ENCODE measurements around the gene ABCB7.
"Not testable (repeated sequence)": the region's sequence is repeated elsewhere in the genome, so short reads cannot be mapped to it uniquely, and the experiment has no call there.

Gene ABCB7

GRCh38 chrX:75155827-75156525 is at the start of gene ABCB7:
ABCB7 (minus strand) TSS chrX:75156283; CDS start chrX:75156272, 11 bp downstream.
- peaks cover 4 to 13% of the 10 kb centered on the region in 2 donors for H3K4me1 ChIP-seq (ENCODE audit: control insufficient read depth in 1 of 2, insufficient read depth in 2 of 2, low read length in 2 of 2)
- H3K9me3 ChIP-seq (ENCODE audit: control insufficient read depth in 1 of 2, low read length in 2 of 2) = no peaks in the 10 kb centered on the region
- peak within 1 kb of the TSS; percentile 74 for H3K9ac ChIP-seq (ENCODE audit: low read depth in 1 of 2, low read length in 2 of 2)
- peak within 1 kb of the TSS; percentile 61 for H3K27ac ChIP-seq (ENCODE audit: low read depth, low read length)
- H3K36me3 ChIP-seq (ENCODE audit: control insufficient read depth in 1 of 2, insufficient read depth in 2 of 2, low read length in 2 of 2) = no peaks in the 10 kb centered on the region
- peak within 1 kb of the TSS; percentile 70 to 87 for H3K4me3 ChIP-seq (ENCODE audit: low read depth in 1 of 2, low read length in 2 of 2)
- H3K27me3 ChIP-seq (ENCODE audit: control insufficient read depth in 1 of 2, insufficient read depth in 2 of 2, low read length in 2 of 2) = no peaks in the 10 kb centered on the region

GRCh38 chrX:75188415-75189206 is 32.5 kb upstream of the ABCB7 start:
- not testable (repeated sequence) for H3K9ac ChIP-seq (ENCODE audit: low read depth in 1 of 2, low read length in 2 of 2); H3K27ac ChIP-seq (ENCODE audit: low read depth, low read length); H3K4me1 ChIP-seq (ENCODE audit: control insufficient read depth in 1 of 2, insufficient read depth in 2 of 2, low read length in 2 of 2); H3K27me3 ChIP-seq (ENCODE audit: control insufficient read depth in 1 of 2, insufficient read depth in 2 of 2, low read length in 2 of 2); H3K36me3 ChIP-seq (ENCODE audit: control insufficient read depth in 1 of 2, insufficient read depth in 2 of 2, low read length in 2 of 2); H3K9me3 ChIP-seq (ENCODE audit: control insufficient read depth in 1 of 2, low read length in 2 of 2)
- H3K4me3 ChIP-seq (ENCODE audit: low read depth in 1 of 2, low read length in 2 of 2) = peak overlapping the region in 1 of 2 donors; percentile 45

GRCh38 chrX:75181721-75182120 is 25.6 kb upstream of the ABCB7 start:
- no peaks in the 10 kb centered on the region for H3K36me3 ChIP-seq (ENCODE audit: control insufficient read depth in 1 of 2, insufficient read depth in 2 of 2, low read length in 2 of 2)
- no peaks in the 10 kb centered on the region for H3K4me1 ChIP-seq (ENCODE audit: control insufficient read depth in 1 of 2, insufficient read depth in 2 of 2, low read length in 2 of 2)
- no peaks in the 10 kb centered on the region for H3K27me3 ChIP-seq (ENCODE audit: control insufficient read depth in 1 of 2, insufficient read depth in 2 of 2, low read length in 2 of 2)
- H3K4me3 ChIP-seq (ENCODE audit: low read depth in 1 of 2, low read length in 2 of 2) = no peak overlapping the region
- H3K27ac ChIP-seq (ENCODE audit: low read depth, low read length) = no peak overlapping the region
- H3K9me3 ChIP-seq (ENCODE audit: control insufficient read depth in 1 of 2, low read length in 2 of 2) = no peaks in the 10 kb centered on the region
- no peak overlapping the region for H3K9ac ChIP-seq (ENCODE audit: low read depth in 1 of 2, low read length in 2 of 2)

GRCh38 chrX:75179536-75180293 is 23.6 kb upstream of the ABCB7 start:
- not testable (repeated sequence) for H3K27me3 ChIP-seq (ENCODE audit: control insufficient read depth in 1 of 2, insufficient read depth in 2 of 2, low read length in 2 of 2); H3K4me1 ChIP-seq (ENCODE audit: control insufficient read depth in 1 of 2, insufficient read depth in 2 of 2, low read length in 2 of 2); H3K27ac ChIP-seq (ENCODE audit: low read depth, low read length); H3K36me3 ChIP-seq (ENCODE audit: control insufficient read depth in 1 of 2, insufficient read depth in 2 of 2, low read length in 2 of 2); H3K9me3 ChIP-seq (ENCODE audit: control insufficient read depth in 1 of 2, low read length in 2 of 2); H3K4me3 ChIP-seq (ENCODE audit: low read depth in 1 of 2, low read length in 2 of 2); H3K9ac ChIP-seq (ENCODE audit: low read depth in 1 of 2, low read length in 2 of 2)

- not testable (repeated sequence) for H3K9me3 ChIP-seq (ENCODE audit: control insufficient read depth in 1 of 2, low read length in 2 of 2); H3K9ac ChIP-seq (ENCODE audit: low read depth in 1 of 2, low read length in 2 of 2); H3K27ac ChIP-seq (ENCODE audit: low read depth, low read length); H3K4me3 ChIP-seq (ENCODE audit: low read depth in 1 of 2, low read length in 2 of 2); H3K4me1 ChIP-seq (ENCODE audit: control insufficient read depth in 1 of 2, insufficient read depth in 2 of 2, low read length in 2 of 2); H3K36me3 ChIP-seq (ENCODE audit: control insufficient read depth in 1 of 2, insufficient read depth in 2 of 2, low read length in 2 of 2); H3K27me3 ChIP-seq (ENCODE audit: control insufficient read depth in 1 of 2, insufficient read depth in 2 of 2, low read length in 2 of 2)
Observed at GRCh38 chrX:75172257-75172890, 16.3 kb upstream of the ABCB7 start.

GRCh38 chrX:75158054-75158453 is 2.0 kb upstream of the ABCB7 start:
- H3K4me3 ChIP-seq (ENCODE audit: low read depth in 1 of 2, low read length in 2 of 2) = no peak overlapping the region
- H3K9me3 ChIP-seq (ENCODE audit: control insufficient read depth in 1 of 2, low read length in 2 of 2) = no peaks in the 10 kb centered on the region
- no peak overlapping the region for H3K9ac ChIP-seq (ENCODE audit: low read depth in 1 of 2, low read length in 2 of 2)
- H3K27ac ChIP-seq (ENCODE audit: low read depth, low read length) = no peak overlapping the region
- peaks cover 4 to 13% of the 10 kb centered on the region in 2 donors for H3K4me1 ChIP-seq (ENCODE audit: control insufficient read depth in 1 of 2, insufficient read depth in 2 of 2, low read length in 2 of 2)
- no peaks in the 10 kb centered on the region for H3K36me3 ChIP-seq (ENCODE audit: control insufficient read depth in 1 of 2, insufficient read depth in 2 of 2, low read length in 2 of 2)
- no peaks in the 10 kb centered on the region for H3K27me3 ChIP-seq (ENCODE audit: control insufficient read depth in 1 of 2, insufficient read depth in 2 of 2, low read length in 2 of 2)

GRCh38 chrX:75156531-75156945 is 455 bp upstream of the ABCB7 start:
- peaks cover 4 to 13% of the 10 kb centered on the region in 2 donors for H3K4me1 ChIP-seq (ENCODE audit: control insufficient read depth in 1 of 2, insufficient read depth in 2 of 2, low read length in 2 of 2)
- no peaks in the 10 kb centered on the region for H3K27me3 ChIP-seq (ENCODE audit: control insufficient read depth in 1 of 2, insufficient read depth in 2 of 2, low read length in 2 of 2)
- no peaks in the 10 kb centered on the region for H3K36me3 ChIP-seq (ENCODE audit: control insufficient read depth in 1 of 2, insufficient read depth in 2 of 2, low read length in 2 of 2)
- peak overlapping the region; percentile 70 to 87 for H3K4me3 ChIP-seq (ENCODE audit: low read depth in 1 of 2, low read length in 2 of 2)
- H3K9me3 ChIP-seq (ENCODE audit: control insufficient read depth in 1 of 2, low read length in 2 of 2) = no peaks in the 10 kb centered on the region
- H3K27ac ChIP-seq (ENCODE audit: low read depth, low read length) = peak overlapping the region; percentile 61
- H3K9ac ChIP-seq (ENCODE audit: low read depth in 1 of 2, low read length in 2 of 2) = peak overlapping the region; percentile 74

GRCh38 chrX:75155447-75155826 is 646 bp downstream of the ABCB7 start:
- Histone ChIP-seq H3K9ac (ENCODE audit: low read depth in 1 of 2, low read length in 2 of 2) (peak overlapping the region; percentile 74), H3K4me3 (ENCODE audit: low read depth in 1 of 2, low read length in 2 of 2) (peak overlapping the region; percentile 70 to 87), H3K4me1 (ENCODE audit: control insufficient read depth in 1 of 2, insufficient read depth in 2 of 2, low read length in 2 of 2) (peaks cover 4 to 15% of the 10 kb centered on the region in 2 donors), H3K27me3 (ENCODE audit: control insufficient read depth in 1 of 2, insufficient read depth in 2 of 2, low read length in 2 of 2) (no peaks in the 10 kb centered on the region), H3K9me3 (ENCODE audit: control insufficient read depth in 1 of 2, low read length in 2 of 2) (no peaks in the 10 kb centered on the region), H3K36me3 (ENCODE audit: control insufficient read depth in 1 of 2, insufficient read depth in 2 of 2, low read length in 2 of 2) (no peaks in the 10 kb centered on the region), H3K27ac (ENCODE audit: low read depth, low read length) (no peak overlapping the region)

- H3K4me1 ChIP-seq (ENCODE audit: control insufficient read depth in 1 of 2, insufficient read depth in 2 of 2, low read length in 2 of 2) = peaks cover 7 to 19% of the 10 kb centered on the region in 2 donors
- H3K9ac ChIP-seq (ENCODE audit: low read depth in 1 of 2, low read length in 2 of 2) = no peak overlapping the region
- no peaks in the 10 kb centered on the region for H3K9me3 ChIP-seq (ENCODE audit: control insufficient read depth in 1 of 2, low read length in 2 of 2)
- H3K27me3 ChIP-seq (ENCODE audit: control insufficient read depth in 1 of 2, insufficient read depth in 2 of 2, low read length in 2 of 2) = no peaks in the 10 kb centered on the region
- H3K4me3 ChIP-seq (ENCODE audit: low read depth in 1 of 2, low read length in 2 of 2) = peak overlapping the region in 1 of 2 donors; percentile 70
- H3K36me3 ChIP-seq (ENCODE audit: control insufficient read depth in 1 of 2, insufficient read depth in 2 of 2, low read length in 2 of 2) = no peaks in the 10 kb centered on the region
- no peak overlapping the region for H3K27ac ChIP-seq (ENCODE audit: low read depth, low read length)
Observed at GRCh38 chrX:75154871-75155270, 1.2 kb downstream of the ABCB7 start.
